ENCODE measurements around the gene NT5C1A. TPM values are rescaled to one million over a fixed set of nuclear protein-coding genes. Genes with fewer than 3 reads are reported as not detected.

Gene NT5C1A
- total RNA-seq, 1 experiment from 2014 or later: not detected

- Histone ChIP-seq H3K23ac (ENCODE audit: insufficient read length, low read depth, low read length) (no peak overlapping the region), H2AK5ac (ENCODE audit: insufficient read length, low read length) (no peak overlapping the region), H3K56ac (ENCODE audit: insufficient read length, low read depth, low read length) (no peak overlapping the region), H3K9me3 (ENCODE audit: control insufficient read depth, low read depth, low read length) (no peaks in the 10 kb centered on the region), H2BK120ac (ENCODE audit: low read depth, low read length, poor library complexity, severe bottlenecking) (no peak overlapping the region), H3K79me2 (ENCODE audit: insufficient read depth, low read length) (no peaks in the 10 kb centered on the region), H4K5ac (ENCODE audit: insufficient read length, low read depth, low read length) (no peak overlapping the region), H2BK5ac (ENCODE audit: insufficient read length, low read length) (no peak overlapping the region), H3K14ac (ENCODE audit: insufficient read depth, low read length) (no peak overlapping the region), H4K8ac (replicated peaks; ENCODE audit: insufficient read length, low read depth, low read length) (no peak overlapping the region), H2BK15ac (ENCODE audit: low read depth, low read length) (no peak overlapping the region), H3K9ac (ENCODE audit: extremely low read depth, insufficient read length, low read length) (no peak overlapping the region), H4K20me1 (ENCODE audit: control insufficient read depth, insufficient read depth, insufficient read length) (no peaks in the 10 kb centered on the region), H3K4ac (ENCODE audit: low read depth, low read length) (no peak overlapping the region), H2BK20ac (ENCODE audit: low read depth, low read length, poor library complexity, severe bottlenecking) (no peak overlapping the region), H3T11ph (ENCODE audit: low read length) (no peak overlapping the region), H2AFZ (ENCODE audit: low read length) (no peak overlapping the region), H3K4me2 (ENCODE audit: insufficient read depth, insufficient read length, low read length) (no peak overlapping the region), H4K91ac (ENCODE audit: insufficient read length, low read depth, low read length) (no peak overlapping the region), H3K79me1 (ENCODE audit: insufficient read depth, low read depth, low read length, poor library complexity, severe bottlenecking) (no peaks in the 10 kb centered on the region), H2BK12ac (ENCODE audit: insufficient read length, low read depth, low read length) (no peak overlapping the region), H3K4me1 (ENCODE audit: insufficient read depth, low read length) (no peaks in the 10 kb centered on the region), H3K18ac (ENCODE audit: insufficient read length, low read depth, low read length) (no peak overlapping the region), H3K27ac (ENCODE audit: insufficient read length, low read depth, low read length) (no peak overlapping the region), H3K23me2 (ENCODE audit: insufficient read length, low read depth, low read length, poor library complexity, severe bottlenecking) (no peaks in the 10 kb centered on the region), H3K27me3 (ENCODE audit: insufficient read depth, low read length) (peaks cover 79% of the 10 kb centered on the region)
- no CpG with 5 or more reads among the region's 3 CpGs for WGBS (ENCODE audit: extremely low coverage, insufficient read length, low lambda C conversion rate)
- Mint-ChIP-seq H3K27me3 (ENCODE audit: low read depth) (peaks cover 98% of the 10 kb centered on the region), H3K9me3 (peaks cover 0 to 2% of the 10 kb centered on the region in 2 experiments; a peak in 3 of 5 replicates), H3K36me3 (ENCODE audit: insufficient read depth in 1 of 3, low read depth in 3 of 3) (no peaks in the 10 kb centered on the region), H3K4me1 (no peaks in the 10 kb centered on the region), H3K27ac (no peak overlapping the region), H3K4me3 (no peak overlapping the region)
- no peak for DNase-seq
- TF ChIP-seq CTCF (conservative IDR thresholded peaks at IDR 0.05): no peak
These were observed 9.4 kb upstream of the NT5C1A start for GRCh38 chr1:39681294-39681693.
